Thyroid gland (tissue), 4 donors: Measurements from ENCODE around the gene KIF3B.
"Not testable (repeated sequence)": the region's sequence is repeated elsewhere in the genome, so short reads cannot be mapped to it uniquely, and the experiment has no call there.

Experiments
- POLR2A ChIP-seq, 2 donors: fragments of 450-650 bp; IDR thresholded peaks; one replicate each; pipeline ENCODE4 v1.6.1; 2017; ENCODE audit warnings: antibody characterized with exemption in 2 of 2, mild to moderate bottlenecking in 2 of 2, moderate library complexity in 1 of 2
- TF ChIP-seq, protein P1 (sequence below), 6 experiments: fragments of 200-600 bp in 3 of 6; fragments of 450-650 bp in 3 of 6; sonication (generic) in 3 of 6; IDR thresholded peaks; one replicate each; pipeline ENCODE4 v1.5.1; 2016 to 2019; ENCODE audit warnings: antibody characterized with exemption in 6 of 6, mild to moderate bottlenecking in 2 of 6, inconsistent platforms in 1 of 6, moderate library complexity in 1 of 6

DNA sequence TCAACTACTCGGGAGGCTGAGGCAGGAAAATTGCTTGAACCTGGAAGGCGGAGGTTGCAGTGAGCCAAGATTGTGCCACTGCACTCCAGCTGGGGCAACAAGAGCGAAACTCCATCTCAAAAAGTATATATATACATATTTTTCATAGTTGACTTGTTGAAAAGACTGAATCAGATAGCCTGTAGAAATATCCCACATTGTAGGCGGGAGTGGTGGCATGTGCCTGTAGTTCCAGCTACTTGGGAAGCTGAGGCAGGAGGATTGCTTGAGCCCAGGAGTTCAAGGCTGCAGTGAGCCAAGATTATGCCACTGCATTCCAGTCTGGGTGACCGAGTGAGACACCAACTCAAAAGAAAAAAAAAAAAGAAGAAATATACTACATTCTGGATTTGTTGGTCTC is 46.3 kb downstream of the KIF3B start:
- TF ChIP-seq, protein P1, sequence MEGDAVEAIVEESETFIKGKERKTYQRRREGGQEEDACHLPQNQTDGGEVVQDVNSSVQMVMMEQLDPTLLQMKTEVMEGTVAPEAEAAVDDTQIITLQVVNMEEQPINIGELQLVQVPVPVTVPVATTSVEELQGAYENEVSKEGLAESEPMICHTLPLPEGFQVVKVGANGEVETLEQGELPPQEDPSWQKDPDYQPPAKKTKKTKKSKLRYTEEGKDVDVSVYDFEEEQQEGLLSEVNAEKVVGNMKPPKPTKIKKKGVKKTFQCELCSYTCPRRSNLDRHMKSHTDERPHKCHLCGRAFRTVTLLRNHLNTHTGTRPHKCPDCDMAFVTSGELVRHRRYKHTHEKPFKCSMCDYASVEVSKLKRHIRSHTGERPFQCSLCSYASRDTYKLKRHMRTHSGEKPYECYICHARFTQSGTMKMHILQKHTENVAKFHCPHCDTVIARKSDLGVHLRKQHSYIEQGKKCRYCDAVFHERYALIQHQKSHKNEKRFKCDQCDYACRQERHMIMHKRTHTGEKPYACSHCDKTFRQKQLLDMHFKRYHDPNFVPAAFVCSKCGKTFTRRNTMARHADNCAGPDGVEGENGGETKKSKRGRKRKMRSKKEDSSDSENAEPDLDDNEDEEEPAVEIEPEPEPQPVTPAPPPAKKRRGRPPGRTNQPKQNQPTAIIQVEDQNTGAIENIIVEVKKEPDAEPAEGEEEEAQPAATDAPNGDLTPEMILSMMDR (IDR thresholded peaks at IDR 0.05) = not testable (repeated sequence)
- TF ChIP-seq POLR2A (IDR thresholded peaks at IDR 0.05) = not testable (repeated sequence)
